DND-41 (cell line): ENCODE measurements around the gene PSENEN.

Experiments used
- EZH2 ChIP-seq: IDR thresholded peaks from 3 replicates; pipeline ENCODE4 v1.6.1; 2012; ENCODE audit warnings: borderline replicate concordance, low read depth, mild to moderate bottlenecking, moderate library complexity, low read length, inconsistent platforms; ENCODE audit not compliant: severe bottlenecking
- TF ChIP-seq, protein P1 (sequence below): IDR thresholded peaks from 2 replicates; pipeline ENCODE4 v1.5.1; 2012; ENCODE audit warnings: borderline replicate concordance, low read length, moderate library complexity, mild to moderate bottlenecking; ENCODE audit not compliant: poor library complexity, severe bottlenecking; ENCODE audit errors: extremely low read depth

DNA sequence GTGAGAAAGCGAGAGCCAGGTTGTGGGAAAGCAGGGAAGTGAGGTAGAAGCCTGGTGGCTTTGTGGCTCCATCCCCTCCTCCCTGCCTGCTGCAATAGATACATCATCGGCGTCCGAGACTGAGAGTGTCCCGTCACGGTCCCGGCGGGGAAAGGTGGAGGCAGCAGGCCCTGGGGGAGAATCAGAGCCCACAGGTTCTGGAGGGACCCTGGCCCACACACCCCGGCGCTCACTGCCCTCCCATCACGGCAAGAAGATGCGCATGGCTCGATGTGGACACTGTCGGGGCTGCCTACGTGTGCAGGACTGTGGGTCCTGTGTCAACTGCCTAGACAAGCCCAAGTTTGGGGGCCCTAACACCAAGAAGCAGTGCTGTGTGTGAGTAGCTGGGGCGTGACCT, 22.6 kb upstream of the PSENEN start:
- TF ChIP-seq, protein P1, sequence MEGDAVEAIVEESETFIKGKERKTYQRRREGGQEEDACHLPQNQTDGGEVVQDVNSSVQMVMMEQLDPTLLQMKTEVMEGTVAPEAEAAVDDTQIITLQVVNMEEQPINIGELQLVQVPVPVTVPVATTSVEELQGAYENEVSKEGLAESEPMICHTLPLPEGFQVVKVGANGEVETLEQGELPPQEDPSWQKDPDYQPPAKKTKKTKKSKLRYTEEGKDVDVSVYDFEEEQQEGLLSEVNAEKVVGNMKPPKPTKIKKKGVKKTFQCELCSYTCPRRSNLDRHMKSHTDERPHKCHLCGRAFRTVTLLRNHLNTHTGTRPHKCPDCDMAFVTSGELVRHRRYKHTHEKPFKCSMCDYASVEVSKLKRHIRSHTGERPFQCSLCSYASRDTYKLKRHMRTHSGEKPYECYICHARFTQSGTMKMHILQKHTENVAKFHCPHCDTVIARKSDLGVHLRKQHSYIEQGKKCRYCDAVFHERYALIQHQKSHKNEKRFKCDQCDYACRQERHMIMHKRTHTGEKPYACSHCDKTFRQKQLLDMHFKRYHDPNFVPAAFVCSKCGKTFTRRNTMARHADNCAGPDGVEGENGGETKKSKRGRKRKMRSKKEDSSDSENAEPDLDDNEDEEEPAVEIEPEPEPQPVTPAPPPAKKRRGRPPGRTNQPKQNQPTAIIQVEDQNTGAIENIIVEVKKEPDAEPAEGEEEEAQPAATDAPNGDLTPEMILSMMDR = no peak
- no peak for TF ChIP-seq EZH2
